ENCODE data around the gene F2RL3.
A peak's percentile ranks its signal among the peaks of the same experiment; 100 is the strongest.

Gene F2RL3

DNA sequence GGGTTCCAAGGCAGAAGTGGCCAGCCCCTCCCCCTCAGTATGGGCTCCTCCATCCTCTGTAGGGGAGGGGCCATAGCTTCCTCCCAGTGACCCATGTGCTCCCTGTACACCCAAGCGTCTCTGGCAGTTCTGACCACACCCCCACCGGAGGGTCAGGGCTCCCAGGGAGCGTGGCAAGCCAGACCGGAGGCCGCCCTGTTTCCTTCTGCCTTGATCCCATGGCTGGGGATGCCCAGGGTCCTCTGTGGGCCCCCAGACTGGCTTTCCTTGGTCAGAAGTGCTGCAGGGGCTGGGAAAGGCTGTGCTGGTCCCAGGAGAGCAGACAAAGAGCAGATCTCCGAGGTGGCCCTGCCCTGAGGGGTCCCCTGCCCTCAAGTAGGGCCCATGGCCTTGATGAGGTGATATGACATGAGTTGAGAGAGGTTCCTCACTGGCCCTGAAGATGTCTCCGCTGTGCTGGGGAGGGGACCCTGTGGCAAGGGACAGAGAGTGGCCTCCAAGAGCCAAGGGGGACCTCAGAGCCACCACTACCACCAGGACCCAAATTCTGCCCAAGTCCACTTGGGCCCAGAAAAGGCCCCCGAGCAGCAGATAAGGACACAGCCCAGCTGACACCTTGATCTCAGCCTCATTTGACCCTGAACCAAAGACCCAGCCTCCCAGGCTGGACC, 7.8 kb upstream of the F2RL3 start:
- TF ChIP-seq CTCF (IDR thresholded peaks at IDR 0.05; ENCODE audit: insufficient read depth, low read depth, low read length, missing control alignments): no peak
- no peak for DNase-seq (ENCODE audit: low read depth)
- H3K4me3 ChIP-seq (ENCODE audit: low read depth, low read length): no peak overlapping the region

DNA sequence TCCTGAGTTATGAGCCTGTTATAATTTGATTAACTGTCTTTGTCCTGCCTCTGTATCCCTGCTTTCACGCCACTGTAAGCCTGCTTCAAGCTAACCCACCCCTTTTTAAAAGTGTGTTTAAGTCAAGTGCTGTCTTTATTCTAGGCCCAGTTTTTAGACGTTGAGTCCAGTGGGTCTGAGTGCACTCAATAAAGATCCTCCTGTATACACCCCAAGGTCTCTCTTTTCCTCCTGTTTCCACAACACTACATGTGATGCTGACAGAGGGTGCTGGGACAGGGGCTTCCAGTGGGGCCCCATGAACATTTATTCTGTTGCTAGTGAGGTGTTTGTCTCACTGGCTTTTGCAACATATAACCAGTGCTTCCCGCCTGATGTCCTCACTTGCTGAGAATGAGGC, 6.7 kb upstream of the F2RL3 start:
- TF ChIP-seq CTCF (IDR thresholded peaks at IDR 0.05; ENCODE audit: insufficient read depth, low read depth, low read length, missing control alignments): no peak
- H3K4me3 ChIP-seq (ENCODE audit: low read depth, low read length): no peak overlapping the region
- DNase-seq (ENCODE audit: low read depth): no peak

DNA sequence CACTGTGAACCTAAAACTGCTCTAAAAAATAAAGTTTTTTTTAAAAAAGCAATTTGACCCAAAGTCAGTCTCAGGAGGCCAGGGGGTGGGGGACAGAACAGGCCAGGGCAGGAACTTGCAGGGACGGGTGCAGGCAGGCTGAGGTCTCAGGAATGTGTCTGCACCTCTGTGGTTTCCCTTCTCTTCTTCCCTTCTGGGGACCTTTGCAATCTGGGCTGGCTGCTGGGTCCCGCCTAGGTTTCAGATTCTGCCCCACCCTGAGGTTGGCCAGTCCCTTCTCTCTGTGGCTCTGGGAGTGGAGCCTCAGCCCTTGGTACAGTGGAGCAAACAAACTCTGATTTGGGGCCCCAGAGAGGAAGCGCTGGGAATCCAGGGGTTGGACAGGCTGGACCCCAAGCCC, 5.3 kb upstream of the F2RL3 start:
- no peak overlapping the region for H3K4me3 ChIP-seq (ENCODE audit: low read depth, low read length)
- peak; percentile 74 for DNase-seq (ENCODE audit: low read depth)
- TF ChIP-seq CTCF (IDR thresholded peaks at IDR 0.05; ENCODE audit: insufficient read depth, low read depth, low read length, missing control alignments): no peak

DNA sequence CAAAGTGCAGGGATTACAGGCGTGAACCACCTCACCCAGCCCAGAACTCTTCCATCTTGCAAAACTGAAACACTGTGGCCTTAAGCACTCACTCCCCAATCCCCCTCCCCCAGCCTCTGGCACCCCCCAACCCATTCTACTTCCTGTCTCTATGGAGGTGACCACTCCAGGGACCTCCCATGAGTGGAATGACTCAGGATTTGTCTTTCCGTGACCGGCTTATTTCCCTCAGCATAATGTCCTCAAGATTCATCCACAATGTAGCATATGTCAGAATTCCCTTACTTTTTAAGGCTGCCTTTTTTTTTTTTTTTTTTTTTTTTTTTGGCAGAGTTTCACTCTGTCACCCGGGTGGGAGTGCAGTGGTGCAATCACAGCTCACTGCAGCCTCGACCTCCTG, 3.6 kb upstream of the F2RL3 start:
- DNase-seq (ENCODE audit: low read depth): no peak
- TF ChIP-seq CTCF (IDR thresholded peaks at IDR 0.05; ENCODE audit: insufficient read depth, low read depth, low read length, missing control alignments): no peak
- no peak overlapping the region for H3K4me3 ChIP-seq (ENCODE audit: low read depth, low read length)

GRCh38 chr19:16886305-16886880, 2.4 kb upstream of the F2RL3 start:
- H3K4me3 ChIP-seq (ENCODE audit: low read depth, low read length): no peak overlapping the region
- peak; percentile 26 for DNase-seq (ENCODE audit: low read depth)
- TF ChIP-seq CTCF (IDR thresholded peaks at IDR 0.05; ENCODE audit: insufficient read depth, low read depth, low read length, missing control alignments): no peak

- H3K4me3 ChIP-seq (ENCODE audit: low read depth, low read length): no peak overlapping the region
- no peak for TF ChIP-seq CTCF (IDR thresholded peaks at IDR 0.05; ENCODE audit: insufficient read depth, low read depth, low read length, missing control alignments)
- DNase-seq (ENCODE audit: low read depth): peak; percentile 34
Measured at GRCh38 chr19:16887353-16888265, 1.2 kb upstream of the F2RL3 start.

Measured in GM12865 (cell line).